ENCODE results near the gene AGBL1. TPM values are rescaled to one million over a fixed set of nuclear protein-coding genes. Genes with fewer than 3 reads are reported as not detected.

The AGBL1 gene
- total and polyA plus RNA-seq, 2 donors (not counting 3 experiments of a cell fraction or from before 2014, with no cell fraction given), result not detected

DNA sequence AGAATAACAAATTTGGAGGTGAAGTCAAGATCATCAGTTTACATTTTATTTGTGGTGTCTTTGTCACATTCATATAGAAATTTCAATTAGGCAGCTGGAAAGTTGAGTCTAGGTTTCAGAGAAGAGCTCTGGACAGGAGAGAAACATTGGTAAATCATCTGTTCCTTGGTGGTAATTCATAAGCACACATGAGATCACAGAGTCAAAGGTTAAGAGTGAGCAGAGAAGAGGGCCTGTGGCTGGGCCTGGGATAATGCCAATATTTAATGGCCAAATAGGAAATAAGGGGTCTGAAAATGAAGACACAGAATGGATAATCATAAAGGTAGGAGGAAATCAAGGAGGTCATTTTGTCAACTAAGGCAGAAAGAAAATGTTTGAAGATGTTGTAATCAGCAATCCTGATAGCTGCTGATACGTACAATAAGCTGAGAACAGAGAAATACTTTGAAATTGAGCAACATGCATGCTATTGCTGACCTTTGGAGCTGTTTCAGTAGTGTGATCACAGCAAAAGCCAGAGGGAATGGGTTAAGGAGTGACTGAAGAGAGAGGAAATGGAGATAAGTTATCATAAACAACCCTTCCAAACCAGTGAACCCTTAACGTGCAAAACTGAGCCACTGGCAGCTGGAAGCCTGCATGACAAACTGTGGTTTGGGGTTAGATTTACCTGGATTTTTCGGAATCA, 692.8 kb downstream of the AGBL1 start:
- Histone ChIP-seq H3K79me2 (ENCODE audit: control insufficient read depth, insufficient read depth, low read length) (no peaks in the 10 kb centered on the region), H3K4me1 (ENCODE audit: control insufficient read depth, extremely low read depth, insufficient read depth, low read length) (no peaks in the 10 kb centered on the region), H3K9me3 (replicated peaks; ENCODE audit: control insufficient read depth, insufficient read depth, low read length) (peaks cover 2% of the 10 kb centered on the region), H3K4me2 (ENCODE audit: insufficient read depth, low read length) (no peak overlapping the region), H3K4me3 (replicated peaks in 1 of 3; ENCODE audit: insufficient read depth in 1 of 3, low read depth in 1 of 3, low read length in 3 of 3) (no peak overlapping the region), H3K9me1 (replicated peaks; ENCODE audit: control insufficient read depth, extremely low read depth, insufficient read depth, low read length) (no peaks in the 10 kb centered on the region), H3K36me3 (ENCODE audit: control insufficient read depth in 2 of 2, extremely low read depth in 1 of 2, insufficient read depth in 2 of 2, low read length in 2 of 2) (no peaks in the 10 kb centered on the region), H4K20me1 (replicated peaks; ENCODE audit: control insufficient read depth, extremely low read depth, insufficient read depth, low read length) (no peaks in the 10 kb centered on the region), H3K9ac (replicated peaks; ENCODE audit: extremely low read depth, insufficient read depth, low read length) (no peak overlapping the region), H3K27me3 (ENCODE audit: control insufficient read depth in 2 of 2, insufficient read depth in 2 of 2, low read length in 2 of 2) (no peaks in the 10 kb centered on the region), H3K27ac (ENCODE audit: insufficient read depth, low read depth, low read length) (no peak overlapping the region), H2AFZ (ENCODE audit: low read depth, low read length) (no peak overlapping the region)
- ChIA-PET CTCF (no interaction called here), POLR2A (no interaction called here)
- no peak for FAIRE-seq
- dilution Hi-C loops (cut with MboI; ENCODE audit: extremely low pct_ligation_motif_present, low sequenced_read_pairs), result no loop called here
- no TSS peak for BruUV-seq (replicated peaks)
- intact Hi-C loops (cut with micrococcal nuclease), result no loop called here
- no peak for TF ChIP-seq JUN (IDR thresholded peaks at IDR 0.05; ENCODE audit: borderline replicate concordance, insufficient read depth, insufficient read length, low read depth)
- TF ChIP-seq GATA2 (IDR thresholded peaks at IDR 0.05; ENCODE audit: insufficient read depth, insufficient read length, low read depth, low read length), result no peak
- TF ChIP-seq EZH2 (IDR thresholded peaks at IDR 0.05; ENCODE audit: borderline replicate concordance, low read depth, low read length, severe bottlenecking), result no peak
- TF ChIP-seq POLR2AphosphoS5 (IDR thresholded peaks at IDR 0.05; ENCODE audit: insufficient read depth, low read depth, low read length), result no peak
- TF ChIP-seq MYC (IDR thresholded peaks at IDR 0.05; ENCODE audit: low read depth, low read length), result no peak
- no peak for TF ChIP-seq POLR2A (IDR thresholded peaks at IDR 0.05; ENCODE audit: low read depth, low read length)
- DNase-seq (ENCODE audit: low read depth, low spot score), result no peak

GRCh38 chr15:86773736-86774135, 694.1 kb downstream of the AGBL1 start:
- H3K27ac ChIP-seq (ENCODE audit: insufficient read depth, low read depth, low read length), result no peak overlapping the region
- BruUV-seq (replicated peaks), result no TSS peak
- ChIA-PET POLR2A (no interaction called here), CTCF (no interaction called here)
- no peaks in the 10 kb centered on the region for H3K27me3 ChIP-seq (ENCODE audit: control insufficient read depth in 2 of 2, insufficient read depth in 2 of 2, low read length in 2 of 2)
- TF ChIP-seq, protein P1, sequence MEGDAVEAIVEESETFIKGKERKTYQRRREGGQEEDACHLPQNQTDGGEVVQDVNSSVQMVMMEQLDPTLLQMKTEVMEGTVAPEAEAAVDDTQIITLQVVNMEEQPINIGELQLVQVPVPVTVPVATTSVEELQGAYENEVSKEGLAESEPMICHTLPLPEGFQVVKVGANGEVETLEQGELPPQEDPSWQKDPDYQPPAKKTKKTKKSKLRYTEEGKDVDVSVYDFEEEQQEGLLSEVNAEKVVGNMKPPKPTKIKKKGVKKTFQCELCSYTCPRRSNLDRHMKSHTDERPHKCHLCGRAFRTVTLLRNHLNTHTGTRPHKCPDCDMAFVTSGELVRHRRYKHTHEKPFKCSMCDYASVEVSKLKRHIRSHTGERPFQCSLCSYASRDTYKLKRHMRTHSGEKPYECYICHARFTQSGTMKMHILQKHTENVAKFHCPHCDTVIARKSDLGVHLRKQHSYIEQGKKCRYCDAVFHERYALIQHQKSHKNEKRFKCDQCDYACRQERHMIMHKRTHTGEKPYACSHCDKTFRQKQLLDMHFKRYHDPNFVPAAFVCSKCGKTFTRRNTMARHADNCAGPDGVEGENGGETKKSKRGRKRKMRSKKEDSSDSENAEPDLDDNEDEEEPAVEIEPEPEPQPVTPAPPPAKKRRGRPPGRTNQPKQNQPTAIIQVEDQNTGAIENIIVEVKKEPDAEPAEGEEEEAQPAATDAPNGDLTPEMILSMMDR (IDR thresholded peaks at IDR 0.05; ENCODE audit: extremely low read depth in 1 of 2, insufficient read depth in 1 of 2, low read depth in 1 of 2, low read length in 2 of 2), result no peak
- TF ChIP-seq JUN (IDR thresholded peaks at IDR 0.05; ENCODE audit: borderline replicate concordance, insufficient read depth, insufficient read length, low read depth) (no peak), EZH2 (IDR thresholded peaks at IDR 0.05; ENCODE audit: borderline replicate concordance, low read depth, low read length, severe bottlenecking) (no peak), GATA2 (IDR thresholded peaks at IDR 0.05; ENCODE audit: insufficient read depth, insufficient read length, low read depth, low read length) (no peak), POLR2A (IDR thresholded peaks at IDR 0.05; ENCODE audit: low read depth, low read length) (no peak)
- no peak overlapping the region for H3K4me3 ChIP-seq (replicated peaks in 1 of 3; ENCODE audit: insufficient read depth in 1 of 3, low read depth in 1 of 3, low read length in 3 of 3)
- H3K9me3 ChIP-seq (replicated peaks; ENCODE audit: control insufficient read depth, insufficient read depth, low read length), result peaks cover 2% of the 10 kb centered on the region
- no peak for FAIRE-seq
- dilution Hi-C loops (cut with MboI; ENCODE audit: extremely low pct_ligation_motif_present, low sequenced_read_pairs), result no loop called here
- no peaks in the 10 kb centered on the region for H3K79me2 ChIP-seq (ENCODE audit: control insufficient read depth, insufficient read depth, low read length)
- H3K4me2 ChIP-seq (ENCODE audit: insufficient read depth, low read length), result no peak overlapping the region
- no peak overlapping the region for H2AFZ ChIP-seq (ENCODE audit: low read depth, low read length)
- no peaks in the 10 kb centered on the region for H3K9me1 ChIP-seq (replicated peaks; ENCODE audit: control insufficient read depth, extremely low read depth, insufficient read depth, low read length)
- intact Hi-C loops (cut with micrococcal nuclease), result no loop called here
- H3K4me1 ChIP-seq (ENCODE audit: control insufficient read depth, extremely low read depth, insufficient read depth, low read length), result no peaks in the 10 kb centered on the region
- H4K20me1 ChIP-seq (replicated peaks; ENCODE audit: control insufficient read depth, extremely low read depth, insufficient read depth, low read length), result no peaks in the 10 kb centered on the region
- H3K9ac ChIP-seq (replicated peaks; ENCODE audit: extremely low read depth, insufficient read depth, low read length), result no peak overlapping the region
- no peaks in the 10 kb centered on the region for H3K36me3 ChIP-seq (ENCODE audit: control insufficient read depth in 2 of 2, extremely low read depth in 1 of 2, insufficient read depth in 2 of 2, low read length in 2 of 2)
- no peak for DNase-seq (ENCODE audit: low read depth, low spot score)

All from endothelial cell of umbilical vein (primary cell).